NT2/D1 (cell line): Measurements from ENCODE around the gene ZNF516.

Experiments used
- SUZ12 ChIP-seq: IDR thresholded peaks from 2 replicates; pipeline ENCODE4 v1.6.1; 2011; ENCODE audit not compliant: insufficient read length, insufficient read depth; ENCODE audit errors: extremely low read depth
- ZNF274 ChIP-seq: IDR thresholded peaks from 2 replicates; pipeline ENCODE4 v1.6.1; 2011; ENCODE audit warnings: mild to moderate bottlenecking, low read depth, low read length

DNA sequence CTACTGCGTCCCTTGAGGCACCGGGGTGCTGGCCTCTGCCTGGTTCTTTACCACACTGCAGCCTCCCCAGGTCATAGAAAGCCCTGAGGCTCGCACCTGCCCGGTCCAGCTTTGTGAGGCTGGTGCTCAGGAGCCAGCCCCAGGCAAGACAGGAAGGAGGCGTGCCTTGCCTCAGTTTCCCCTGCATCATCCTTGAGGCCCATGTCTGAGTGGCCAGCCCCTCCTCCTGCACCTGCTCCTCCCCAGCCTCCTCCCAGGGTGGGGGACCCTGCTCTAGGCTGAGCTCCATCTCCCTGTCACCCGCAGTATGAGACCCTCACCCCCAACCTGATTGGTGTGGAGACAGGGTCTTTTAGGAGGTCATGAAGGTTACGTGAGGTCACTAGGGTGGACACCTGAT lies 147.7 kb downstream of the ZNF516 start:
- TF ChIP-seq SUZ12 (no peak), ZNF274 (no peak)
